A549 treated with AZD9567 at 1 μM for 4 hours (cell line): ENCODE measurements around the gene IQCF6. TPM values are rescaled to one million over a fixed set of nuclear protein-coding genes. Genes with fewer than 3 reads are reported as not detected.

ENCODE experiments used
- total RNA-seq: library from RNA; stranded (reverse); fragments of 200-300 nt; extraction: Qiagen RNA extraction; gene quantifications from 5 replicates; pipeline ENCODE4 v1.2.3, GENCODE V29; 2022; ENCODE audit not compliant: insufficient read depth

Gene IQCF6
- total RNA-seq = not detected in 5 replicates

DNA sequence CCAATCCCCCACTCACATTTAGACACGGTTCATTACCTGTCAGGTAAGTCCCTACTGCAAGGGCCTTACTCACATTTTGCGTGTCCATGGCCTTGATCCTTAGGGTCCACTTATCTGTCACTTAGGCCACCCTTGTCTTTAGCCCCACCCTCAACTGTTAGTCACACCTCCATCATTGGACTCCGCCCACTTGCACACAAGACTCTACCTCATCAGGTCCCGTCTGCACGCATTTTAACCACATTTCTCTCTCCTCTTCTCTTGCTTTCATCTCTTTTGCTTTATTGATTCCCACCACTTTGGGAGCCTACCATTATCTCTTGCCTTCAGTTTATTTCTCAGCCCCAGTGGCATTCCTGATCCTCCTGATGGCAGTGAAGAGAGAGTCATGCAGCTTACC lies at the start of gene IQCF6:
IQCF6 (minus strand) TSS at position 101 of the 400 bp plus-strand sequence; CDS start at position 88, 13 bp downstream.

Other genes starting within 250 kb of the IQCF6 start
- 3.9 to 4.8 TPM (median 4.2 TPM) in 5 replicates for gene RAD54L2, start 240.5 kb downstream of the IQCF6 start, total RNA-seq
- 46.0 to 69.8 TPM (median 65.2 TPM) in 5 replicates for gene TEX264, start 108.0 kb downstream of the IQCF6 start, total RNA-seq
- 0.02 to 0.19 TPM (median 0.05 TPM) in 4 of 5 replicates, not detected in the other for gene GRM2, start 72.2 kb downstream of the IQCF6 start, total RNA-seq
- gene IQCF2, start 82.4 kb upstream of the IQCF6 start, total RNA-seq = not detected in 5 replicates
- gene IQCF5, start 96.4 kb upstream of the IQCF6 start, total RNA-seq = not detected in 5 replicates
- gene IQCF1, start 124.1 kb upstream of the IQCF6 start, total RNA-seq = not detected in 5 replicates
- gene RRP9, start 162.7 kb upstream of the IQCF6 start, total RNA-seq = 38.5 to 52.7 TPM (median 48.9 TPM) in 5 replicates
- gene PARP3, start 163.1 kb upstream of the IQCF6 start, total RNA-seq = 7.6 to 15.4 TPM (median 9.6 TPM) in 5 replicates
- not detected in 5 replicates for gene GPR62, start 176.1 kb upstream of the IQCF6 start, total RNA-seq
- gene PCBP4, start 188.2 kb upstream of the IQCF6 start, total RNA-seq = 6.2 to 14.0 TPM (median 12.9 TPM) in 5 replicates
- 33.9 to 39.6 TPM (median 34.6 TPM) in 5 replicates for gene ABHD14B, start 194.8 kb upstream of the IQCF6 start, total RNA-seq
- gene ABHD14A, start 195.8 kb upstream of the IQCF6 start, total RNA-seq = 13.1 to 15.9 TPM (median 15.4 TPM) in 5 replicates
- 14.2 to 30.3 TPM (median 23.0 TPM) in 5 replicates for gene ACY1, start 204.3 kb upstream of the IQCF6 start, total RNA-seq
- gene RPL29, start 216.7 kb upstream of the IQCF6 start, total RNA-seq = 1,313 to 1,418 TPM (median 1,347 TPM) in 5 replicates